ENCODE results near the gene TM7SF2. TPM values are rescaled to one million over a fixed set of nuclear protein-coding genes. Genes with fewer than 3 reads are reported as not detected.
A peak's percentile ranks its signal among the peaks of the same experiment; 100 is the strongest.

TM7SF2 gene
- total RNA-seq, 4 donors from 2014 or later = 7.3 to 18.4 (median 11.0) TPM

GRCh38 chr11:65108469-65109123, 3.1 kb upstream of the TM7SF2 start:
- no peak overlapping the region for H3K4me3 ChIP-seq
- H3K27me3 ChIP-seq = no peaks in the 10 kb centered on the region
- in situ Hi-C loops (cut with MboI; ENCODE audit: low sequenced_read_pairs in 4 of 4) (no loop called here), intact Hi-C loops (cut with DNase I; ENCODE audit: low total_unique reads) (no loop called here)
- DNase-seq (no peak), ATAC-seq (no peak)
- peaks cover 0 to 13% of the 10 kb centered on the region in 2 donors for H3K36me3 ChIP-seq
- H3K27ac ChIP-seq = no peak overlapping the region
- TF ChIP-seq CTCF (IDR thresholded peaks at IDR 0.05 in 4 of 5, conservative IDR thresholded peaks at IDR 0.05 in 1 of 5) (no peak), POLR2A (IDR thresholded peaks at IDR 0.05) (no peak)
- no peaks in the 10 kb centered on the region for H3K9me3 ChIP-seq
- H3K4me1 ChIP-seq = peaks cover 36 to 42% of the 10 kb centered on the region in 2 donors

GRCh38 chr11:65109231-65110198, 2.2 kb upstream of the TM7SF2 start:
- Histone ChIP-seq H3K9me3 (no peaks in the 10 kb centered on the region), H3K4me3 (no peak overlapping the region)
- no peak for ATAC-seq

GRCh38 chr11:65110354-65110861, 1.3 kb upstream of the TM7SF2 start:
- DNase-seq = peak; percentile 63 to 81
- in situ Hi-C loops (cut with MboI; ENCODE audit: low sequenced_read_pairs in 4 of 4) = loop anchor here in 3 of 4 donors (5.0 kb wide), 1 partner anchor 72 kb away; the partner anchor contains the start of gene CAPN1 (in 3 of the 3)
- Histone ChIP-seq H3K27ac (peak overlapping the region; percentile 74 to 90 (median 81)), H3K4me3 (no peak overlapping the region), H3K9me3 (no peaks in the 10 kb centered on the region), H3K36me3 (peaks cover 0 to 13% of the 10 kb centered on the region in 2 donors), H3K4me1 (peaks cover 26 to 34% of the 10 kb centered on the region in 2 donors), H3K27me3 (no peaks in the 10 kb centered on the region)
- intact Hi-C loops (cut with DNase I; ENCODE audit: low total_unique reads) = loop anchor here (1.0 to 10.0 kb wide), 2 partner anchors 71 to 256 kb away; partner anchors contain the start of gene CAPN1
- ATAC-seq = peak; percentile 59 to 61
- TF ChIP-seq POLR2A (IDR thresholded peaks at IDR 0.05) (no peak), CTCF (IDR thresholded peaks at IDR 0.05 in 4 of 5, conservative IDR thresholded peaks at IDR 0.05 in 1 of 5) (peak; percentile 86 to 100 (median 98))

More at GRCh38 chr11:65109231-65110198, 2.2 kb upstream of the TM7SF2 start:
- Histone ChIP-seq H3K4me1 (peaks cover 29 to 39% of the 10 kb centered on the region in 2 donors), H3K36me3 (peaks cover 0 to 13% of the 10 kb centered on the region in 2 donors), H3K27me3 (no peaks in the 10 kb centered on the region), H3K27ac (no peak overlapping the region)
- TF ChIP-seq CTCF (IDR thresholded peaks at IDR 0.05 in 4 of 5, conservative IDR thresholded peaks at IDR 0.05 in 1 of 5) (no peak), POLR2A (IDR thresholded peaks at IDR 0.05) (no peak)
- DNase-seq = no peak
- in situ Hi-C loops (cut with MboI; ENCODE audit: low sequenced_read_pairs in 4 of 4) = loop anchor here in 3 of 4 donors (5.0 kb wide), 1 partner anchor 73 kb away; the partner anchor contains the start of gene CAPN1 (in 3 of the 3)
- intact Hi-C loops (cut with DNase I; ENCODE audit: low total_unique reads) = loop anchor here (1.0 to 10.0 kb wide), 2 partner anchors 72 to 255 kb away; partner anchors contain the start of gene CAPN1

GRCh38 chr11:65111159-65111743, 421 bp upstream of the TM7SF2 start:
- H3K27ac ChIP-seq = peak overlapping the region; percentile 74 to 90 (median 81)
- peaks cover 30 to 42% of the 10 kb centered on the region in 2 donors for H3K4me1 ChIP-seq
- TF ChIP-seq CTCF (IDR thresholded peaks at IDR 0.05 in 4 of 5, conservative IDR thresholded peaks at IDR 0.05 in 1 of 5) = no peak
- TF ChIP-seq POLR2A (IDR thresholded peaks at IDR 0.05) = no peak
- H3K9me3 ChIP-seq = no peaks in the 10 kb centered on the region
- ATAC-seq (peak in 1 of 2 donors; percentile 0), DNase-seq (no peak)
- in situ Hi-C loops (cut with MboI; ENCODE audit: low sequenced_read_pairs in 4 of 4) (loop anchor here in 3 of 4 donors (5.0 kb wide), 1 partner anchor 71 kb away; the partner anchor contains the start of gene CAPN1 (in 3 of the 3)), intact Hi-C loops (cut with DNase I; ENCODE audit: low total_unique reads) (loop anchor here (10.0 kb wide), 1 partner anchor 256 kb away; no protein-coding TSS in a partner anchor)
- peak overlapping the region in 1 of 4 donors; percentile 64 for H3K4me3 ChIP-seq
- H3K27me3 ChIP-seq = no peaks in the 10 kb centered on the region
- peaks cover 0 to 13% of the 10 kb centered on the region in 2 donors for H3K36me3 ChIP-seq

All from gastrocnemius medialis (tissue), 4 donors.